LNCaP clone FGC (cell line): ENCODE results near the gene SDHD.

ENCODE experiments used
- DNase-seq: peaks from one replicate; pipeline ENCODE4 v3.0.0-alpha.2; 2011; ENCODE audit warnings: low read depth
- H3K4me3 ChIP-seq: 2 replicates; pipeline ENCODE4 v1.5.1; 2011; ENCODE audit warnings: mild to moderate bottlenecking, low read depth, low read length, control low read depth
- TF ChIP-seq, protein P1 (sequence below): IDR thresholded peaks from 2 replicates; pipeline ENCODE4 v1.5.1; 2012; ENCODE audit warnings: mild to moderate bottlenecking; ENCODE audit not compliant: control insufficient read depth, insufficient read depth; ENCODE audit errors: extremely low read depth

The SDHD gene

DNA sequence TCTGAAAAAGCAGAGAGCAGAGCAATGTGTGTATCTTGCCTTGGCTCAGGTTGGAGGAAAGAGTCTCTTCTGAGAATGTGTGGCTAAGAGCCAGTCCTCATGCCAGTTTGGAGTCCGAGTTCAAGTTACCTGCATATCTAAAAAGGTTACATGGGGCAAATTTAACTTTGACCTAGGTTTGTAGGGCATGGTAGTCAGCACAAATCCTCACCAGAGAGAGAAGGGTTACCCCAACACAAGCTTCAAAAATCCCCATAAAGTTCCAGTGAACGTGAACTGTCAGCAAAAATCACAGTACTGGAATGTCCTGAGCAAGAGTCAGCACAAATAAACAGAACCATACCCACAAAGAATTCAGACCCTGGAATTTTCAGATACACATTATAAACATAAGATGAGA, 13.8 kb downstream of the SDHD start:
- H3K4me3 ChIP-seq, result no peak overlapping the region
- DNase-seq, result no peak
- TF ChIP-seq, protein P1, sequence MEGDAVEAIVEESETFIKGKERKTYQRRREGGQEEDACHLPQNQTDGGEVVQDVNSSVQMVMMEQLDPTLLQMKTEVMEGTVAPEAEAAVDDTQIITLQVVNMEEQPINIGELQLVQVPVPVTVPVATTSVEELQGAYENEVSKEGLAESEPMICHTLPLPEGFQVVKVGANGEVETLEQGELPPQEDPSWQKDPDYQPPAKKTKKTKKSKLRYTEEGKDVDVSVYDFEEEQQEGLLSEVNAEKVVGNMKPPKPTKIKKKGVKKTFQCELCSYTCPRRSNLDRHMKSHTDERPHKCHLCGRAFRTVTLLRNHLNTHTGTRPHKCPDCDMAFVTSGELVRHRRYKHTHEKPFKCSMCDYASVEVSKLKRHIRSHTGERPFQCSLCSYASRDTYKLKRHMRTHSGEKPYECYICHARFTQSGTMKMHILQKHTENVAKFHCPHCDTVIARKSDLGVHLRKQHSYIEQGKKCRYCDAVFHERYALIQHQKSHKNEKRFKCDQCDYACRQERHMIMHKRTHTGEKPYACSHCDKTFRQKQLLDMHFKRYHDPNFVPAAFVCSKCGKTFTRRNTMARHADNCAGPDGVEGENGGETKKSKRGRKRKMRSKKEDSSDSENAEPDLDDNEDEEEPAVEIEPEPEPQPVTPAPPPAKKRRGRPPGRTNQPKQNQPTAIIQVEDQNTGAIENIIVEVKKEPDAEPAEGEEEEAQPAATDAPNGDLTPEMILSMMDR, result no peak

DNA sequence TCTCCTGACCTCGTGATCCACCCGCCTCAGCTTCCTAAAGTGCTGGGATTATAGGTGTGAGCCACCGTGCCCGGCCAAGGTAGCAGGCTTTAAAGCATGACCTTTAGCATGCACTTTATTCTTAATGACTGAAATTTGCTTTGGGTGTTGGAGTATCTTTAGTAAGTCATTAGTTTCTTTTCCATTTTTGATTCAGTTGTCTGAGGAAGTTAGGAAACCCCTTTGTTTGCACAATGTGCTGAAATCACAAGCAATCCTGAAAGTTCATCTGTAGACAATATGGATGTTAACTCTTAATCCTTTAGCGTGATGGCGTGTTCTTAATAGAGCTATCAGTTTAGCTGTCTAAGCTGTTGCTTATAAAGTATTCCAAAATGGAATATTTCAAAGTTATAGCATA, 16.8 kb downstream of the SDHD start:
- H3K4me3 ChIP-seq, result no peak overlapping the region
- TF ChIP-seq, protein P1, result no peak
- no peak for DNase-seq

DNA sequence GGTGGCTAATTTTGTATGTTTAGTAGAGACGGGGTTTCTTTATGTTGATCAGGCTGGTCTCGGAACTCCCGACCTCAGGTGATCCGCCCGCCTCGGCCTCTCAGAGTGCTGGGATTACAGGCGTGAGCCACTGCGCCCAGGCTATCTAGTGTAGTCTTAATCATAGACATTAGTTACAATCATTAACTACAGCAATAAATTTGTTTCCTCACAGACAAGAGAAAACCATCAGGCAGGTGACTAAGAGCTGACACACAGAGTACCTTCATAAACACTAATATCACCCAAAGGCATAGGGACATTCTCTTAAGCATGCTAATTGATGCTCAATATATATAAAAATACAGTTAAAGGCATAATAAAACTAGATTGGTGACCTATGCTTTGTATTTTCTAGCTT, 19.4 kb downstream of the SDHD start:
- DNase-seq, result no peak
- TF ChIP-seq, protein P1, result no peak
- H3K4me3 ChIP-seq, result no peak overlapping the region

DNA sequence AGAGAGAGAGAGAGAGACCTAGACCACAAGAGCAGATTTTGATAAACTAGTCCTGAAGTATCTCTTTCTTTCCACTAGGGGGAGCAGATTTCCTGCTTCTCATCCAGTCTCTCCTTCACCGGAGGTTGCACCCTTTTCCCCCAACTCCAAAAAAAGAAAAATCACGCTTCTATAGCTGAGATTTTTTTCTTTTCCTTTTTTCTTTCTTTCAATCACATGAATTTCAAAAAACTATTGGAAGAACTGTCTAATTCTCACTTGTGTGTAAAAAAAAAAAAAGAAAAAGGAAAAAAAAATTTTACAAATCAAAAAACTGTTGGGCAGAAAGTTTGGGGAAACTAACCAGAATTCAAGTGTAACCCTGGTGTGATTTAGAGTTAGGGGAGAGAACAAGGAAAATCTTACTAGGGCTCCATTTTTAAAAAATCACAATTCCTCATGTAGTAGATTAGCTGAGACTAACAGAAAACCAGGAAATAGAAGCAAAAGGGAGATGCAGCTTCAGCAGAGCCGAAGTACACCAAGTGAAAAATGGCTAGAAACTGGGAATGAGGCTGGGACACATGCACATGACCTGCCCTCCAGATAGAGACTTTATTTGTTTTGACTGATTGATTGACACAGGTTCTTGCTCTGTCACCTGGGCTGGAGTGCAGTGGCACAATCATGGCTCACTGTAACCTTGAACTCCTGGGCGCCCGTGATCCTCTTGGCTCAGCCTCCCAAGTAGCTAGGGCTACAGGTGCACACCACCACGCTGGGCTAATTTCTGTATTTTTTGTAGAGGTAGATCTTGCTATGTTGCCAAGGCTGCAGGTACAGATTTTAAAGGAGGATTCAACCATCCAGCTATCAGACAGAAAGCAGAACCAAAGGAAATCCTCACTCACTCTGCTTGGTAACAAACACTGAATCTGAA, 27.1 kb downstream of the SDHD start:
- TF ChIP-seq, protein P1, result peak; percentile 65
- DNase-seq, result peak; percentile 26
- no peak overlapping the region for H3K4me3 ChIP-seq

DNA sequence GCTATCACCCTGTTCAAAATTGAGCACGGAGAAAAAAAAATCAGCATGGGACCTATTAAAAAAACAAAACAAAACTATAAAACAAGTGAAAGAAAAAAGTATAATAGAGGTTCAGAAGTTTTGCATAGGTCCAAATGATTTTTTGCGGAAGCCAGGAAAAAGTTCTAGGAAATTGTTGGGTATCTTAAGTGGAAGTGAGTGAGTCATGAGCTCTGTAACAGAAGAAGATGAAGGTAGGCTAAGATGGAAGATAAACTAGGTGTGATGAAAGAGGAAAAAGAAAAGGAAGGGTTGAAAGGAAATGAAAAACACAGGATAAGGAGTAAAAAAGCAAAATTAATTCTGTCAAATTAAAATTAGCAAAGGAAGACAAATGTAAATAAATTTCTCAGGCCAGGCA, 27.8 kb downstream of the SDHD start:
- H3K4me3 ChIP-seq, result no peak overlapping the region
- TF ChIP-seq, protein P1, result no peak

DNA sequence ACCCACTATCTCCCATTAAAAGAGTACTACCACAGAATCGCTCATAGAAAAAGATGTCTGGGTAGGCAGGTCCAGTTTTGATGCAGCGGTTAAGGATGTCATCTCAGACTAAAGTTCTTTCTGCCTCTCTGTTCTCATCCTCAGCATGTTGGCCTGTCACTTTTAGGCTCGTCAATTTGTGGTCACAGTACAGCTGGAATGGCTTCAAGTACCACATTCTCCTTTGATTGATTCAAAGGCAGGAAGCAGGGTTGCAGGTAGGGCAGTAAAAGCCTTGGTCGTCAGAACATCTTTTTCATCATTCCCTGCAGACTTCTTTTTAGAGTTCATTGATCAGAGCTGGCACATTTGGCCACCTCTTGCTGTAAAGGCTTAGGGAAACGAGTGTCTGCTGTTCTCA, 28.7 kb downstream of the SDHD start:
- no peak for DNase-seq
- TF ChIP-seq, protein P1, result no peak
- no peak overlapping the region for H3K4me3 ChIP-seq

More for the DNA sequence above, 27.8 kb downstream of the SDHD start:
- no peak for DNase-seq
